ENCODE measurements around the gene EFL1.

Gene EFL1

GRCh38 chr15:82124331-82125263 lies 137.9 kb downstream of the EFL1 start:
- DNase-seq (ENCODE audit: low read depth in 2 of 2) = no peak

GRCh38 chr15:82122746-82123400 lies 139.7 kb downstream of the EFL1 start:
- DNase-seq (ENCODE audit: low read depth in 2 of 2) = no peak

GRCh38 chr15:82118040-82118439 lies 144.5 kb downstream of the EFL1 start:
- DNase-seq (ENCODE audit: low read depth in 2 of 2) = no peak

GRCh38 chr15:82117296-82117695 lies 145.2 kb downstream of the EFL1 start:
- no peak for DNase-seq (ENCODE audit: low read depth in 2 of 2)

- DNase-seq (ENCODE audit: low read depth in 2 of 2) = no peak
Observed at GRCh38 chr15:82114660-82115059, 147.9 kb downstream of the EFL1 start.

GRCh38 chr15:82113106-82113715 lies 149.3 kb downstream of the EFL1 start:
- no peak for DNase-seq (ENCODE audit: low read depth in 2 of 2)

GRCh38 chr15:82111918-82112317 lies 150.6 kb downstream of the EFL1 start:
- no peak for DNase-seq (ENCODE audit: low read depth in 2 of 2)

- no peak for DNase-seq (ENCODE audit: low read depth in 2 of 2)
Observed at GRCh38 chr15:82110144-82110543, 152.4 kb downstream of the EFL1 start.

- DNase-seq (ENCODE audit: low read depth in 2 of 2) = peak; percentile 19 to 41
Observed at GRCh38 chr15:82108489-82109078, 153.9 kb downstream of the EFL1 start.

GRCh38 chr15:82106679-82107078 lies 155.9 kb downstream of the EFL1 start:
- DNase-seq (ENCODE audit: low read depth in 2 of 2) = no peak

- DNase-seq (ENCODE audit: low read depth in 2 of 2) = no peak
Observed at GRCh38 chr15:82105451-82106215, 156.9 kb downstream of the EFL1 start.

GRCh38 chr15:82103468-82103867 lies 159.1 kb downstream of the EFL1 start:
- no peak for DNase-seq (ENCODE audit: low read depth in 2 of 2)

- DNase-seq (ENCODE audit: low read depth in 2 of 2) = no peak
Observed at GRCh38 chr15:82100111-82100929, 162.2 kb downstream of the EFL1 start.

GRCh38 chr15:82098674-82099073 lies 163.9 kb downstream of the EFL1 start:
- DNase-seq (ENCODE audit: low read depth in 2 of 2) = no peak

- no peak for DNase-seq (ENCODE audit: low read depth in 2 of 2)
Observed at GRCh38 chr15:82095803-82096202, 166.7 kb downstream of the EFL1 start.

GRCh38 chr15:82093774-82094211 lies 168.7 kb downstream of the EFL1 start:
- no peak for DNase-seq (ENCODE audit: low read depth in 2 of 2)

- DNase-seq (ENCODE audit: low read depth in 2 of 2) = no peak
Observed at GRCh38 chr15:82093325-82093724, 169.2 kb downstream of the EFL1 start.

GRCh38 chr15:82091636-82092140 lies 170.8 kb downstream of the EFL1 start:
- no peak for DNase-seq (ENCODE audit: low read depth in 2 of 2)

- no peak for DNase-seq (ENCODE audit: low read depth in 2 of 2)
Observed at GRCh38 chr15:82086243-82086995, 176.1 kb downstream of the EFL1 start.
